ENCODE results near the gene DNHD1. TPM values are rescaled to one million over a fixed set of nuclear protein-coding genes. Genes with fewer than 3 reads are reported as not detected.
A peak's percentile ranks its signal among the peaks of the same experiment; 100 is the strongest.

Gene DNHD1
- total and polyA plus RNA-seq, 2 of the 8 experiments (the other 6 are each of a cell fraction or from before 2014, with no cell fraction given): 5.0 to 6.8 TPM

DNA sequence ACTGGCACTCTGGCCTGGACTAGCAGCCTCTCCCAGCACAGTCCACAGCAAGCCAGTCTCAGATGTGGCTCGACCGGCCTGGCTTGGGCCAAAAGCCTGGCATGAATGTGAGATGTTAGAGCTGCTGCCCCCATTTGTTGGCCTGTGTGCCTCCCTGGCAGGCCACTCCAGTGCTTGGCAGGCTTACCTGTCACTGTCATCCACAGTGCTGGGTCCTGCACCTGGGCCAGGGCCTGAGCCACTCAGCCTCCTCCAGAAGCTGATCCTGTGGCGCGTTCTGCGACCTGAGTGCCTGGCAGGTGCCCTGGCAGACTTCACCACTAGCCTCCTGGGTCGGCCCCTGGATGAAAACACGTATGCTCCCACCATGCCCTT, 70.3 kb downstream of the DNHD1 start:
- Histone ChIP-seq H2AK5ac (ENCODE audit: low read depth, low read length) (no peak overlapping the region), H2AFZ (ENCODE audit: low read length) (no peak overlapping the region), H3K27ac (ENCODE audit: low read depth, low read length) (no peak overlapping the region), H3K9ac (replicated peaks in 1 of 4; ENCODE audit: extremely low read depth in 1 of 4, low read depth in 3 of 4, low read length in 3 of 4) (no peak overlapping the region), H3K14ac (ENCODE audit: insufficient read length) (no peak overlapping the region), H4K8ac (ENCODE audit: extremely low read depth, insufficient read depth, low read length) (peak overlapping the region; percentile 21; the same call in 1 of the 2 replicates), H3K18ac (ENCODE audit: extremely low read depth, low read length) (no peak overlapping the region), H2BK15ac (ENCODE audit: low read length) (no peak overlapping the region), H3K27me3 (replicated peaks in 1 of 4; ENCODE audit: control insufficient read depth in 3 of 4, extremely low read depth in 1 of 4, insufficient read depth in 3 of 4, low read length in 3 of 4) (no peaks in the 10 kb centered on the region), H2BK120ac (replicated peaks; ENCODE audit: low read depth, low read length) (no peak overlapping the region), H4K91ac (replicated peaks; ENCODE audit: insufficient read length, low read length) (no peak overlapping the region), H3K9me3 (ENCODE audit: insufficient read depth in 2 of 2, low read depth in 1 of 2, low read length in 1 of 2) (no peaks in the 10 kb centered on the region), H2BK20ac (ENCODE audit: low read length) (no peak overlapping the region), H4K20me1 (replicated peaks in 1 of 2; ENCODE audit: control insufficient read depth in 1 of 2, insufficient read depth in 2 of 2, low read length in 2 of 2) (no peaks in the 10 kb centered on the region), H3K79me1 (ENCODE audit: low read depth, low read length) (no peaks in the 10 kb centered on the region), H2BK5ac (ENCODE audit: low read depth, low read length) (no peak overlapping the region), H3K23ac (ENCODE audit: insufficient read length) (no peak overlapping the region), H2BK12ac (ENCODE audit: low read depth, low read length) (no peak overlapping the region), H3K4me3 (ENCODE audit: extremely low read depth in 1 of 4, insufficient read depth in 2 of 4, low read depth in 3 of 4, low read length in 4 of 4) (no peak overlapping the region), H3K4ac (replicated peaks; ENCODE audit: insufficient read length, low read depth, low read length) (no peak overlapping the region), H3K36me3 (ENCODE audit: control insufficient read depth in 2 of 4, insufficient read depth in 4 of 4, low read length in 3 of 4) (no peaks in the 10 kb centered on the region), H3K4me1 (replicated peaks in 1 of 4; ENCODE audit: control insufficient read depth in 3 of 4, insufficient read depth in 4 of 4, low read length in 3 of 4) (peaks cover 0 to 9% (median 4%) of the 10 kb centered on the region in 4 experiments; a peak in 5 of 7 replicates), H3K23me2 (ENCODE audit: low read depth, low read length) (no peaks in the 10 kb centered on the region; the same call in 1 of the 2 replicates), H3K4me2 (ENCODE audit: insufficient read depth in 1 of 2, low read depth in 2 of 2, low read length in 2 of 2) (no peak overlapping the region), H3K56ac (replicated peaks; ENCODE audit: insufficient read length, low read depth, low read length) (no peak overlapping the region), H3K79me2 (ENCODE audit: control insufficient read depth in 1 of 2, insufficient read depth in 2 of 2, low read length in 2 of 2) (no peaks in the 10 kb centered on the region), H4K5ac (ENCODE audit: insufficient read length, low read depth, low read length) (no peak overlapping the region)
- DNase-seq (ENCODE audit: low read depth in 1 of 2, low spot score in 2 of 2) (no peak), FAIRE-seq (no peak)
- CTCF ChIA-PET (ENCODE audit: partially characterized antibody): interaction anchor here (1.2 to 6.6 kb wide), 5 partner anchors 11 to 188 kb away, joined by 3 to 63 read pairs (median 6); no protein-coding TSS in a partner anchor
- WGBS, 2 experiments (ENCODE audit: extremely low coverage in 1 of 2, insufficient coverage in 1 of 2, insufficient read length in 1 of 2, insufficient replicate concordance in 2 of 2, low coverage in 1 of 2, low lambda C conversion rate in 2 of 2, missing lambda C conversion rate in 1 of 2): 96% methylated on average over 7 of the region's 7 CpGs; no CpG with 5 or more reads in 1 of the 2 experiments
- TF ChIP-seq TCF12 (IDR thresholded peaks at IDR 0.05; ENCODE audit: low read depth, low read length) (no peak), EZH2 (IDR thresholded peaks at IDR 0.05; ENCODE audit: low read depth, low read length, severe bottlenecking) (no peak), SAP30 (IDR thresholded peaks at IDR 0.05; ENCODE audit: insufficient read depth, insufficient replicate concordance, low read length) (no peak), SUZ12 (IDR thresholded peaks at IDR 0.05; ENCODE audit: low read length) (no peak), RAD21 (IDR thresholded peaks at IDR 0.05 in 1 of 2, conservative IDR thresholded peaks at IDR 0.05 in 1 of 2; ENCODE audit: low read depth in 2 of 2, low read length in 2 of 2) (no peak), CHD2 (IDR thresholded peaks at IDR 0.05; ENCODE audit: low read length) (no peak), POLR2AphosphoS5 (IDR thresholded peaks at IDR 0.05; ENCODE audit: low read depth, low read length) (no peak), SIX5 (IDR thresholded peaks at IDR 0.05; ENCODE audit: low read depth, low read length) (no peak), YY1 (IDR thresholded peaks at IDR 0.05; ENCODE audit: low read depth, low read length) (no peak), RXRA (IDR thresholded peaks at IDR 0.05; ENCODE audit: insufficient read depth, low read depth, low read length) (no peak), CTBP2 (IDR thresholded peaks at IDR 0.05; ENCODE audit: borderline replicate concordance, insufficient read depth, insufficient read length, low read length) (no peak), HDAC2 (IDR thresholded peaks at IDR 0.05; ENCODE audit: borderline replicate concordance in 1 of 2, low read depth in 2 of 2, low read length in 2 of 2) (no peak)
- TF ChIP-seq, protein P1, sequence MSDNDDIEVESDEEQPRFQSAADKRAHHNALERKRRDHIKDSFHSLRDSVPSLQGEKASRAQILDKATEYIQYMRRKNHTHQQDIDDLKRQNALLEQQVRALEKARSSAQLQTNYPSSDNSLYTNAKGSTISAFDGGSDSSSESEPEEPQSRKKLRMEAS (IDR thresholded peaks at IDR 0.05): no peak
- POLR2A ChIA-PET (ENCODE audit: partially characterized antibody): no interaction called here

Measured in H1 (cell line).